Measurements from ENCODE around the gene WEE1.

The WEE1 gene

GRCh38 chr11:9567401-9567800 is 6.1 kb upstream of the WEE1 start:
- no peak for DNase-seq

- DNase-seq: no peak
Measured at GRCh38 chr11:9568161-9568853, 5.2 kb upstream of the WEE1 start.

- DNase-seq: no peak
Measured at GRCh38 chr11:9568854-9569587, 4.4 kb upstream of the WEE1 start.

- DNase-seq: no peak
Measured at GRCh38 chr11:9569588-9570164, 3.8 kb upstream of the WEE1 start.

- no peak for DNase-seq
Measured at GRCh38 chr11:9570313-9571025, 3.0 kb upstream of the WEE1 start.

- DNase-seq: no peak
Measured at GRCh38 chr11:9571071-9571762, 2.3 kb upstream of the WEE1 start.

- DNase-seq: no peak
Measured at GRCh38 chr11:9571763-9572115, 1.7 kb upstream of the WEE1 start.

- DNase-seq: no peak
Measured at GRCh38 chr11:9573775-9574621, 528 bp downstream of the WEE1 start.

GRCh38 chr11:9574622-9575259 is 1.3 kb downstream of the WEE1 start:
- DNase-seq: no peak

- no peak for DNase-seq
Measured at GRCh38 chr11:9575260-9576240, 2.1 kb downstream of the WEE1 start.

- DNase-seq: no peak
Measured at GRCh38 chr11:9576701-9577381, 3.4 kb downstream of the WEE1 start.

GRCh38 chr11:9577556-9577955 is 4.1 kb downstream of the WEE1 start:
- DNase-seq: no peak

GRCh38 chr11:9580894-9581293 is 7.4 kb downstream of the WEE1 start:
- DNase-seq: no peak

GRCh38 chr11:9581556-9582161 is 8.2 kb downstream of the WEE1 start:
- DNase-seq: no peak

GRCh38 chr11:9590717-9591116 is 17.2 kb downstream of the WEE1 start:
- no peak for DNase-seq

GRCh38 chr11:9594267-9595046 is 21.0 kb downstream of the WEE1 start:
- DNase-seq: no peak

- no peak for DNase-seq
Measured at GRCh38 chr11:9596926-9597464, 23.5 kb downstream of the WEE1 start.

GRCh38 chr11:9600166-9600565 is 26.7 kb downstream of the WEE1 start:
- DNase-seq: no peak

All from NCI-H510A (cell line).